HG03025 (cell line): ENCODE results near the gene MYO1E.

Source experiments
- ATAC-seq: cut with Tn5 transposase; IDR thresholded peaks from one replicate; pipeline ENCODE4 v1.9.1; 2021; ENCODE audit warnings: mild to moderate bottlenecking, moderate library complexity; ENCODE audit not compliant: unreplicated experiment, low FRiP score

The MYO1E gene

GRCh38 chr15:59271595-59272201, 101.0 kb downstream of the MYO1E start:
- no peak for ATAC-seq

- no peak for ATAC-seq
Measured at GRCh38 chr15:59268852-59269407, 103.7 kb downstream of the MYO1E start.

GRCh38 chr15:59268168-59268851, 104.4 kb downstream of the MYO1E start:
- ATAC-seq = no peak

- ATAC-seq = no peak
Measured at GRCh38 chr15:59266028-59266427, 106.6 kb downstream of the MYO1E start.

- ATAC-seq = no peak
Measured at GRCh38 chr15:59262316-59262715, 110.4 kb downstream of the MYO1E start.

- no peak for ATAC-seq
Measured at GRCh38 chr15:59260090-59260489, 112.6 kb downstream of the MYO1E start.

GRCh38 chr15:59259137-59259943, 113.3 kb downstream of the MYO1E start:
- no peak for ATAC-seq

GRCh38 chr15:59258317-59258716, 114.4 kb downstream of the MYO1E start:
- no peak for ATAC-seq

GRCh38 chr15:59257140-59257539, 115.5 kb downstream of the MYO1E start:
- no peak for ATAC-seq

GRCh38 chr15:59256482-59256881, 116.2 kb downstream of the MYO1E start:
- ATAC-seq = no peak

GRCh38 chr15:59255680-59256336, 116.9 kb downstream of the MYO1E start:
- no peak for ATAC-seq

- ATAC-seq = no peak
Measured at GRCh38 chr15:59252137-59252536, 120.5 kb downstream of the MYO1E start.

- no peak for ATAC-seq
Measured at GRCh38 chr15:59251001-59251845, 121.4 kb downstream of the MYO1E start.

- ATAC-seq = no peak
Measured at GRCh38 chr15:59250249-59250648, 122.4 kb downstream of the MYO1E start.

GRCh38 chr15:59249816-59250215, 122.9 kb downstream of the MYO1E start:
- ATAC-seq = no peak

- ATAC-seq = no peak
Measured at GRCh38 chr15:59247364-59247763, 125.3 kb downstream of the MYO1E start.

- no peak for ATAC-seq
Measured at GRCh38 chr15:59245559-59245958, 127.1 kb downstream of the MYO1E start.

GRCh38 chr15:59244337-59244736, 128.3 kb downstream of the MYO1E start:
- ATAC-seq = peak; percentile 68

GRCh38 chr15:59243622-59244021, 129.0 kb downstream of the MYO1E start:
- no peak for ATAC-seq

GRCh38 chr15:59242649-59243048, 130.0 kb downstream of the MYO1E start:
- no peak for ATAC-seq
